Upper lobe of right lung (tissue), 1 donor: ENCODE results near the gene MCU. TPM values are rescaled to one million over a fixed set of nuclear protein-coding genes. Genes with fewer than 3 reads are reported as not detected.
"Not testable (repeated sequence)": the region's sequence is repeated elsewhere in the genome, so short reads cannot be mapped to it uniquely, and the experiment has no call there.

Experiments used
- ATAC-seq: fragments of 200-7000 bp; cut with Tn5 transposase; one replicate; pipeline ENCODE4 v1.9.1; 2020; ENCODE audit warnings: mild to moderate bottlenecking, moderate library complexity
- DNase-seq: peaks from one replicate; pipeline ENCODE4 v3.0.0-alpha.2; 2020
- H3K27ac ChIP-seq: fragments of 200-600 bp; one replicate; pipeline ENCODE4 v1.8.0; 2022
- H3K27me3 ChIP-seq: fragments of 200-600 bp; one replicate; pipeline ENCODE4 v1.8.0; 2022; ENCODE audit warnings: mild to moderate bottlenecking
- H3K36me3 ChIP-seq: fragments of 200-600 bp; one replicate; pipeline ENCODE4 v1.8.0; 2022
- H3K4me1 ChIP-seq: fragments of 200-600 bp; one replicate; pipeline ENCODE4 v1.8.0; 2022
- H3K4me3 ChIP-seq: fragments of 200-600 bp; one replicate; pipeline ENCODE4 v1.8.0; 2022; ENCODE audit warnings: mild to moderate bottlenecking
- H3K9me3 ChIP-seq: fragments of 200-600 bp; one replicate; pipeline ENCODE4 v1.8.0; 2022
- intact Hi-C: fragments of 100-400 bp; cut with DNase I; formaldehyde crosslinking; loops from one replicate; pipeline ENCODE4 v1.11.0; 2022
- total RNA-seq: library from RNA; stranded (reverse); fragmentation: NEBNext Ultra II Directional; extraction: Animal tissue kit (Norgen Biotek cat#: 25700); gene quantifications from one replicate; pipeline ENCODE4 v1.2.1, GENCODE V29; 2021
- TF ChIP-seq, protein P1 (sequence below): fragments of 200-600 bp; IDR thresholded peaks from one replicate; pipeline ENCODE4 v1.8.0; 2022; ENCODE audit warnings: antibody characterized with exemption
- donor health status: DM: no; HTN: yes; CAD: no; lungs with severe emphysema.

Gene MCU
- total RNA-seq, 1 donor from 2014 or later, result 31.1 TPM

DNA sequence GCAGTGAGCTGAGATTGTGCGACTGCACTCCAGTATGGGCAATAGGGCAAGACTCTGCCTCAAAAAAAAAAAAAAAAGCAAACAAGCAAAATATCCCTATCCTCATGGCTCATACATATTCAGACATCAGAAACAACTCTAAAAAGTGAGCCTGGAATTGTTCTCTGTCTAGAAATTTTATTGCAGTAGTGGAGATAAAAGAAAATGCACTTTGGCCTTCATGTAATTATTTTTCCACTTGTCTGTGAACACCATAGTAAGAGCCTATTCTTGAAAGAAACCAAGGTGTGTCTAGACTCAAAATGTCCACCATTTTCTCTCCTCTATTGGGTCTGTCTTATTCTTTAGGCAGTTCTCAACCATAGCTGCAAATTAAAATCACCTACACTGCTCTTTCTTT lies 30.5 kb upstream of the MCU start:
- Histone ChIP-seq H3K36me3 (no peaks in the 10 kb centered on the region), H3K4me1 (no peaks in the 10 kb centered on the region), H3K27me3 (no peaks in the 10 kb centered on the region), H3K9me3 (no peaks in the 10 kb centered on the region), H3K27ac (no peak overlapping the region), H3K4me3 (no peak overlapping the region)
- ATAC-seq (no peak), DNase-seq (no peak)
- TF ChIP-seq, protein P1, sequence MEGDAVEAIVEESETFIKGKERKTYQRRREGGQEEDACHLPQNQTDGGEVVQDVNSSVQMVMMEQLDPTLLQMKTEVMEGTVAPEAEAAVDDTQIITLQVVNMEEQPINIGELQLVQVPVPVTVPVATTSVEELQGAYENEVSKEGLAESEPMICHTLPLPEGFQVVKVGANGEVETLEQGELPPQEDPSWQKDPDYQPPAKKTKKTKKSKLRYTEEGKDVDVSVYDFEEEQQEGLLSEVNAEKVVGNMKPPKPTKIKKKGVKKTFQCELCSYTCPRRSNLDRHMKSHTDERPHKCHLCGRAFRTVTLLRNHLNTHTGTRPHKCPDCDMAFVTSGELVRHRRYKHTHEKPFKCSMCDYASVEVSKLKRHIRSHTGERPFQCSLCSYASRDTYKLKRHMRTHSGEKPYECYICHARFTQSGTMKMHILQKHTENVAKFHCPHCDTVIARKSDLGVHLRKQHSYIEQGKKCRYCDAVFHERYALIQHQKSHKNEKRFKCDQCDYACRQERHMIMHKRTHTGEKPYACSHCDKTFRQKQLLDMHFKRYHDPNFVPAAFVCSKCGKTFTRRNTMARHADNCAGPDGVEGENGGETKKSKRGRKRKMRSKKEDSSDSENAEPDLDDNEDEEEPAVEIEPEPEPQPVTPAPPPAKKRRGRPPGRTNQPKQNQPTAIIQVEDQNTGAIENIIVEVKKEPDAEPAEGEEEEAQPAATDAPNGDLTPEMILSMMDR, result no peak
- intact Hi-C loops, result no loop called here

DNA sequence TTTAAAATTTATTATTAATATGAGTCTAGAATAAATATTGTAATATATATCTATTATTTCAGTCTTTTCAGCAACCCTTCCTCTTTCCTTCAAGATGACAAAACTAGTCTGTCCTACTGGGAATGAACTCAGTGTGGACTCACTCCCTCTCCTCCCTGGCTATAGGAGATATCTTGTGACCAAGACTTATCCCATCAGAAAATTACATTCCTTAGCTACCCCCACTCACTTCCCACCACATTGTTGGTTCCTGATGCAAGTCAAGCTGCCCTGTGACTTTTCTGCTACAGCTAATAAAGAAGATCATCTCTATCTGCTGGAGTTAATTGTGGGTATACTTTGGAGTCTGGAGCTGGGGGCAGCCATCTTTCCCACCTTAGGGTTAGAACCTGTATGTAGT lies 28.0 kb upstream of the MCU start:
- Histone ChIP-seq H3K9me3 (no peaks in the 10 kb centered on the region), H3K27ac (no peak overlapping the region), H3K4me3 (no peak overlapping the region), H3K27me3 (no peaks in the 10 kb centered on the region), H3K4me1 (no peaks in the 10 kb centered on the region), H3K36me3 (no peaks in the 10 kb centered on the region)
- DNase-seq (no peak), ATAC-seq (no peak)
- intact Hi-C loops, result no loop called here
- TF ChIP-seq, protein P1, result no peak

DNA sequence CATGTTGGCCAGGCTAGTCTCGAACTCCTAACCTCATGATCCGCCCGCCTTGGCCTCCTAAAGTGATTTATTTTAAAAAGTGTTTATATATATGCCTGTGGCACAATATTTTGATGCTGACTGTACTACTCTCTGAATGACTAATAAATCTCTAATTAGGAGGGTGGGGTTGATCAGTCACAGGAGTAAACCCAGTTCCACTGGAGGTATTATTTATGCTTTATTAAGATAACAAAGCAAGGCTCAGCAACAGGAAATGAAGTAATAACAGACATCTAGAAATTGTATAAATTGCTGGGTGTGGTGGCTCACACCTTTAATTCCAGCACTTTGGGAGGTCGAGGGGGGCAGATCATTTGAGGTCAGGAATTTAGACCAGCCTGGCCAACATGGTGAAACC lies 26.0 kb upstream of the MCU start:
- intact Hi-C loops, result no loop called here
- Histone ChIP-seq H3K4me1 (no peaks in the 10 kb centered on the region), H3K27ac (no peak overlapping the region), H3K36me3 (no peaks in the 10 kb centered on the region), H3K9me3 (no peaks in the 10 kb centered on the region), H3K4me3 (no peak overlapping the region), H3K27me3 (no peaks in the 10 kb centered on the region)
- no peak for ATAC-seq
- no peak for DNase-seq
- TF ChIP-seq, protein P1, result no peak

DNA sequence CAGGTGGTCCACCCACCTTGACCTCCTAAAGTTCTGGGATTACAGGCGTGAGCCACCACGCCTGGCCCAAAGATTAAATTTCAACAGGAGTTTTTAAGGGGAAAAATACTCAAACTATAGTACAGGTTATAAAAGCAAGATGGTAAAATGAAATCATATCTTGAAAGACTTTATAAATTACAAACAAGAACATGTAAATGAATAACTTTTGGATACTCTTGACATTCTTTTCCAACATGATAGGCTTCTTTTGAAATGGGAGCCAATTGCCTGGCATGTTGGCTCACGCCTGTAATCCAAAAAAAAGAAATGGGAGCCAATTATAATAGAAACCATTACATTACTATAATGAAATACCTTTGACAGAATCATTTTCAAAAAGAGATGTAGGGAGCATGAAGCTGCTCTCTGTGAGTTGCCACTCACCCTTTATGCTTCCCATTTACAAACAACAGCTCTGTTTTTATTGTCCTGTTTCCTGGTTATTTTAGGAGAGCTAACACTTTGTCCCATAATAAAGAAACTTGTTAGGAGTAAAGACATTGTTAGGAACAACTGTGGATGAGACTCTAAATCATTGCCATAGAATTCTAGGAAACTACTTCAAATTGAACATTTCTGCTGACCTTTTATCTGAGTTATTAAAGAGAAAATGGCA lies 24.6 kb upstream of the MCU start:
- H3K4me1 ChIP-seq, result no peaks in the 10 kb centered on the region
- no peak overlapping the region for H3K4me3 ChIP-seq
- no peaks in the 10 kb centered on the region for H3K9me3 ChIP-seq
- intact Hi-C loops, result no loop called here
- H3K36me3 ChIP-seq, result no peaks in the 10 kb centered on the region
- H3K27me3 ChIP-seq, result no peaks in the 10 kb centered on the region
- no peak overlapping the region for H3K27ac ChIP-seq
- no peak for ATAC-seq
- TF ChIP-seq, protein P1, result no peak
- no peak for DNase-seq

DNA sequence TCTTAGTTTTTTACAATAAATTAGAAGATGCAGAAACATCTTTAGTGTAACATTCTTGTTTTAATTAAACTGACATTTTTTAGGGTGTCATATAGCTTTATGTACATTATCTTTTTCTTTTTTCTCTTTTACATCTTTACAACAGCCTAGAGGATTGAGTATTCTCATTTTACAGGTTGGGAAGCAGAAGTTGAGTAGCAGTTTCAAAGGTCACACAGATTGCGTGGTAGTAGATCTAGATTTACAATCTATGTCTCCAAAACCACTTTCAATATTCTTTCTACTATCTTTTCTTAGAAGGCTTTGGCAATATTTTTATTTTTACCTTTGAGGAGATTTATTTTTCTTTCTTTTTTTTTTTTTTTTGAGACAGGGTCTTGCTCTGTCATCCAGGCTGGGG lies 18.7 kb upstream of the MCU start:
- TF ChIP-seq, protein P1, result no peak

DNA sequence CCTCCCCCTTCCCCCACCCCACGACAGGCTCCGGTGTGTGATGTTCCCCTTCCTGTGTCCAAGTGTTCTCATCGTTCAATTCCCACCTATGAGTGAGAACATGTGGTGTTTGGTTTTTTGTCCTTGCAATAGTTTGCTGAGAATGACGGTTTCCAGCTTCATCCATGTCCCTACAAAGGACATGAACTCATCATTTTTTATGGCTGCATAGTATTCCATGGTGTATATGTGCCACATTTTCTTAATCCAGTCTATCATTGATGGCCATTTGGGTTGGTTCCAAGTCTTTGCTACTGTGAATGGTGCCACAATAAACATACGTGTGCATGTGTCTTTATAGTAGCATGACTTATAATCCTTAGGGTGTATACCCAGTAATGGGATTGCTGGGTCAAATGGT lies 17.8 kb upstream of the MCU start:
- H3K27me3 ChIP-seq, H3K4me3 ChIP-seq, intact Hi-C loops: not testable (repeated sequence)

More for the DNA sequence above, 18.7 kb upstream of the MCU start:
- H3K9me3 ChIP-seq, result no peaks in the 10 kb centered on the region
- intact Hi-C loops, result no loop called here
- DNase-seq (no peak), ATAC-seq (no peak)
- H3K27me3 ChIP-seq, result no peaks in the 10 kb centered on the region
- H3K36me3 ChIP-seq, result no peaks in the 10 kb centered on the region
- H3K4me3 ChIP-seq, result no peak overlapping the region
- no peak overlapping the region for H3K27ac ChIP-seq
- H3K4me1 ChIP-seq, result no peaks in the 10 kb centered on the region

More for the DNA sequence above, 17.8 kb upstream of the MCU start:
- not testable (repeated sequence) for H3K36me3 ChIP-seq, H3K4me1 ChIP-seq, DNase-seq, H3K9me3 ChIP-seq, H3K27ac ChIP-seq, ATAC-seq
